Eye (tissue), 1 donor: ENCODE data around the gene RPLP2.
A peak's percentile ranks its signal among the peaks of the same experiment; 100 is the strongest.

Experiments used
- DNase-seq: peaks from one replicate; pipeline ENCODE4 v3.0.0-alpha.2; 2015

RPLP2 gene

GRCh38 chr11:809287-810039, at the start of gene RPLP2:
Gene RPLP2, plus strand, starts transcription at chr11:809967. Its CDS starts 268 bp downstream, at chr11:810235.
- peak; percentile 100 for DNase-seq

- DNase-seq: no peak
These were observed 49.5 kb upstream of the RPLP2 start for GRCh38 chr11:760236-760635.

- no peak for DNase-seq
These were observed 48.1 kb upstream of the RPLP2 start for GRCh38 chr11:761526-762108.

GRCh38 chr11:762421-763072, 47.2 kb upstream of the RPLP2 start:
- DNase-seq: peak; percentile 49

- DNase-seq: no peak
These were observed 46.7 kb upstream of the RPLP2 start for GRCh38 chr11:763073-763463.

GRCh38 chr11:763549-764321, 46.0 kb upstream of the RPLP2 start:
- no peak for DNase-seq

- no peak for DNase-seq
These were observed 45.3 kb upstream of the RPLP2 start for GRCh38 chr11:764322-765024.

GRCh38 chr11:765025-765801, 44.6 kb upstream of the RPLP2 start:
- DNase-seq: peak; percentile 66

- no peak for DNase-seq
These were observed 44.0 kb upstream of the RPLP2 start for GRCh38 chr11:765802-766091.

GRCh38 chr11:766106-766935, 43.4 kb upstream of the RPLP2 start:
- no peak for DNase-seq

- no peak for DNase-seq
These were observed 42.9 kb upstream of the RPLP2 start for GRCh38 chr11:766936-767210.

GRCh38 chr11:767238-767637, 42.5 kb upstream of the RPLP2 start:
- no peak for DNase-seq

- DNase-seq: no peak
These were observed 39.7 kb upstream of the RPLP2 start for GRCh38 chr11:769887-770641.

- DNase-seq: no peak
These were observed 38.8 kb upstream of the RPLP2 start for GRCh38 chr11:770642-771616.

- no peak for DNase-seq
These were observed 38.1 kb upstream of the RPLP2 start for GRCh38 chr11:771617-772204.

- DNase-seq: no peak
These were observed 37.1 kb upstream of the RPLP2 start for GRCh38 chr11:772429-773390.

GRCh38 chr11:773425-773824, 36.3 kb upstream of the RPLP2 start:
- no peak for DNase-seq

GRCh38 chr11:773830-774229, 35.9 kb upstream of the RPLP2 start:
- no peak for DNase-seq
